GM12892 (cell line): Measurements from ENCODE around the gene E2F6.

Source experiments
- DNase-seq: peaks from one replicate; pipeline ENCODE4 v3.0.0; 2011; ENCODE audit not compliant: insufficient read length
- FAIRE-seq: peaks from 2 replicates; lab custom pipeline; 2011; peaks lifted over from hg19 to GRCh38; lab: Jason Lieb, UNC
- POLR2A ChIP-seq: IDR thresholded peaks from 2 replicates; pipeline ENCODE4 v1.6.1; 2011; ENCODE audit warnings: low read depth, low read length, control low read depth
- POLR2AphosphoS5 ChIP-seq: IDR thresholded peaks from 2 replicates; pipeline ENCODE4 v1.6.1; 2011; ENCODE audit warnings: low read depth, low read length, control low read depth
- TAF1 ChIP-seq: IDR thresholded peaks from 2 replicates; pipeline ENCODE4 v1.6.1; 2011; ENCODE audit warnings: low read depth, mild to moderate bottlenecking, control low read depth, low read length, borderline replicate concordance

The E2F6 gene

GRCh38 chr2:11467749-11468148 lies 1.8 kb upstream of the E2F6 start:
- FAIRE-seq (no peak), DNase-seq (no peak)
- TF ChIP-seq POLR2AphosphoS5 (no peak), TAF1 (no peak), POLR2A (no peak)

DNA sequence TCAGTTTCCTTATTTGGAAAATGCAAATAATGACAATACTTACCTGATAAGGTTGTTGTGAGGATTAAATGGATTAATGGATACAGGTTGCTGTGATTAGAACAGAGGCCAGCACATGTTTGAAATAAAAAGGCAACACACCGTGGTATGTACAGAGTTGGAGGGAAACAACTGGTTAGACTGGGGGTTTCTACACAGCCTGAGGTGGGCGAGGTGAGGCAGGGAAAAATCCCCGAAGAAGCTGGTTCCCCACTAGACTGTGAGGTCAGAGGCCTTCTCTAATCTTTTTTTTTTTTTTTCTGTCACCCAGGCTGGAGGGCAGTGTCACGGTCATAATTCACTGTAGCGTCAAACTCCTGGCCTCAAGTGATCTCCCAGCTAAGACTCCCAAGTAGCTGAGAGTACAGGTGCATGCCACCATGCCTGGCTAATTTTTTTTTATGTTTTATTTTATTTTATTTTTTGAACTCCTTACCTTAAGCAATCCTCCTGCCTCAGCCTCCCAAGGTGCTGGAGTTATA lies 1.2 kb upstream of the E2F6 start:
- FAIRE-seq (no peak), DNase-seq (no peak)
- TF ChIP-seq TAF1 (no peak), POLR2A (no peak), POLR2AphosphoS5 (no peak)

DNA sequence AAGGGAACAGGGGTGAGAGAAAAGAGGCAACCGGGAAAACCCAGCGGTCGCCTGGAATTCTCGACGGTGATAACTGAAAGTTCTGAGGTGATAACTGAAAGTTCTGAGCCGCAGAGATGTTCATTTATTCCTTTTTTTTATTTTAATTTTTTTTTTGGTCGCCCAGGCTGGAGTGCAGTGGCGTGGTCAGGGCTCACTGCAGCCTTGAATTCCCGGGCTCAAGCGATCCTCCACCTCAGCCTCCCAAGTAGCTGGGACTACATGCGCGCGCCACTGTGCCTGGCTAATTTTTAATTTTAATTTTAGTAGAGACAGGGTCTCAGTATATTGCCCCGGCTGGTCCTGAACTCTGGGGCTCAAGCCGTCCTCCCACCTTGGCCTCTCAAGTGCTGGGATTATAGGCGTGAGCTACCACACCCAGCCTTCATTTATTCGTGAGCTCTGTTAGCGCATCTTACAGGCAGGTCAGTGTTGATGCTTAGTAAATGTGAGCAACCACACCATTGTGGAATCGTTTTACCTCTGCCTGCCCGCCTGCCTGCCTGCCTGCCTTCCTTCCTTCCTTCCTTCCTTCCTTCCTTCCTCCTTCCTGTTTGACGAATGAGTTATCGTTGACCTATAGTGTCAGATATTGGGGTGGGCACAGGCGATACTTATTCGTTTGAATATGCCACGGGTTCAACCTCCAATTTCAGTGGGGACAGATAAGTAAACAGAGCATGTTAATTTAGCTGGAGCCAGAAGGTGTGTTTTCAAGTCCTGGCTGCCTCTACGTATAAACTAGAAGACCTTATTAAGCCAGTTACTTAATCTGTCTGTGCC lies 557 bp upstream of the E2F6 start:
- no peak for TF ChIP-seq TAF1
- no peak for TF ChIP-seq POLR2A
- no peak for TF ChIP-seq POLR2AphosphoS5

GRCh38 chr2:11465110-11465484 lies 864 bp downstream of the E2F6 start:
- TF ChIP-seq POLR2AphosphoS5: no peak
- no peak for TF ChIP-seq POLR2A
- TF ChIP-seq TAF1: no peak
- no peak for FAIRE-seq
- DNase-seq: no peak

More for the DNA sequence above, 557 bp upstream of the E2F6 start:
- DNase-seq (no peak), FAIRE-seq (no peak)

DNA sequence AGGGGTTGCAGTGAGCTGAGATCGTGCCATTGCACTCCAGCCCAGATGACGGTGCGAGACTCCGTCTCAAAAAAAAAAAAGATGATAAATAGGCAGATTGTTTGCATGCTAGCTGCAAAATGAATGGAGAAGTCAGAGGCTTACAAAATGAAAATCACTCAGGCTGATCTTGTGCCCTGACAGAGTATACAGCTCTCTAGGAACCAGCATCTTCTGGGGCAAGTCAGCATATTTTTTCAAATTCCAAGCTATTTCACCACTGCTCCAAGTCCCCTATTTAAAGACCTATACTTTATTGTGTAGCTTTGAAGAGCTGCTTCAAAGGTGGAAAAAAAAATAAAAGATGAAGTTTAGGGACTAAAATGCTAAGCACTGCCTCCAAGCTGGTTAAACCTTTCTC lies 6.1 kb downstream of the E2F6 start:
- TF ChIP-seq POLR2A (no peak), TAF1 (no peak), POLR2AphosphoS5 (no peak)
- FAIRE-seq (no peak), DNase-seq (no peak)

- DNase-seq (no peak), FAIRE-seq (no peak)
- no peak for TF ChIP-seq POLR2AphosphoS5
- no peak for TF ChIP-seq POLR2A
- no peak for TF ChIP-seq TAF1
Measured at GRCh38 chr2:11458753-11459152, 7.2 kb downstream of the E2F6 start.

DNA sequence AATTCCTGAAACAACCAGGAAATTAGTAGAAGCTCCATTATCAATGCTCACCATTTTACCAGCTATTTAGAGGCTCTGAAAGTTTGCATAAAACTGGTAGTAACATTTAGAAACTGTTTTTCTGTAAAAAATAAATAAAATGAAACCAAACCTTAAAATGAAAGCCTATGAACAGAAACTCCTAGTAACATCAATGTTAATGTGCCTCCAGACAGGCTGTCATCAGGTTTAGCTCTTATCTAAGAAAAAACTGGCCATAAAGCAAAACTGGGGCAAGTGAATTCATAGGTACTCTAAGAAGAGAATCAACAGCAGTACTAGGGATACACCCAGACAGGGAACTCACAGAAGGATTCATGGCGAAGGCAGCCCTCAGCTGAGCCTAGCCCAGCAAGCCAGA lies 8.0 kb downstream of the E2F6 start:
- DNase-seq (no peak), FAIRE-seq (no peak)
- TF ChIP-seq POLR2A: no peak
- no peak for TF ChIP-seq TAF1
- no peak for TF ChIP-seq POLR2AphosphoS5

DNA sequence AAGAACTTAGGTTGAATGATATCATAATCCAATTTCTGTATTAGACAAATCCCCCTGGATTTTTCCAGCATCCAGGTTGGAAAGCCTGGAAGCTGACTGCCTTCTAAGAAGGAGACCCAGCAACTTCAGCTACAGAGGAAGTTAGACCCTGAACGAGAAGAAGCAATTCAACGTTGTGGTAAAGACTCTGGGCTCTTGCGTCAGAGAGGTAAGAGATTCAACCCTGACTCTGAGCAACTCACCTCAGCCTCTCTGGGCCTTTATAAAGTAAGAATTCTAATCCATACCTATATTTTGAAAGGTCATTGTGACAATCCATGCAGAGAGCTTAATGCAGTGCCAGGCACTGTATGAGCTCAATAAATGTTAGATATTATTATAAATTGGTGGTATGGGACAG lies 9.7 kb downstream of the E2F6 start:
- TF ChIP-seq POLR2A (no peak), POLR2AphosphoS5 (no peak), TAF1 (no peak)
- DNase-seq (no peak), FAIRE-seq (no peak)

- no peak for TF ChIP-seq POLR2AphosphoS5
- no peak for TF ChIP-seq POLR2A
- TF ChIP-seq TAF1: no peak
- no peak for DNase-seq
- no peak for FAIRE-seq
Measured at GRCh38 chr2:11454824-11455223, 11.1 kb downstream of the E2F6 start.

- DNase-seq: no peak
- FAIRE-seq: no peak
- no peak for TF ChIP-seq POLR2A
- no peak for TF ChIP-seq TAF1
- TF ChIP-seq POLR2AphosphoS5: no peak
Measured at GRCh38 chr2:11450791-11451190, 15.2 kb downstream of the E2F6 start.

- FAIRE-seq (no peak), DNase-seq (no peak)
- TF ChIP-seq POLR2A (no peak), TAF1 (no peak), POLR2AphosphoS5 (no peak)
Measured at GRCh38 chr2:11446733-11447248, 19.2 kb downstream of the E2F6 start.

DNA sequence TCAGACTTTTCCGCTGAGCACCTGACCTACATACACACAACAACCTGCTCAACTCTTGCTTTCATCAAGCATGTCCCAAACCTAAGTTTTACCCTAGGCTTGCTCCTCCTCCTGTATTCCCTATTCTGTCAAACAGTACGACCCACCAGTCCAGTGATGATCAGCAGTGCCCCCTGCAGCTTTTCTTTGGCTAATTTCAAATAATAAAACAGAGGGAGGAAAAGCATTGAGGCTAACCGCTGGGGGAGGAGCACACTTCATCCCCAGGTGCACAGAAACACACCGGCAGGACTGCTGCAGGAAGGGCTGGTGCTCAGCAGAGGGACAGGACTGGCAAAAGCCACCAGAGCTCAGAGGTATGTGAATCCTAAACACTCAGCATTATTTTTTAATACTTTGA lies 21.2 kb downstream of the E2F6 start:
- DNase-seq (no peak), FAIRE-seq (no peak)
- TF ChIP-seq POLR2AphosphoS5 (no peak), POLR2A (no peak), TAF1 (no peak)
